Keratinocyte (primary cell): Measurements from ENCODE around the gene GAP43. TPM values are rescaled to one million over a fixed set of nuclear protein-coding genes. Genes with fewer than 3 reads are reported as not detected.
A peak's percentile ranks its signal among the peaks of the same experiment; 100 is the strongest.

Source experiments
- DNase-seq: peaks from one replicate; pipeline ENCODE4 v3.0.0-alpha.2; 2011; ENCODE audit warnings: low read depth, missing footprints, low spot score
- FAIRE-seq: peaks from 2 replicates; lab custom pipeline; 2011; peaks lifted over from hg19 to GRCh38; lab: Jason Lieb, UNC
- H2AFZ ChIP-seq: 2 replicates; pipeline ENCODE4 v1.6.0; 2012; ENCODE audit warnings: low read length, control low read depth, inconsistent platforms; ENCODE audit not compliant: control insufficient read depth
- H3K27ac ChIP-seq: 2 replicates; pipeline ENCODE4 v1.5.1; 2011; ENCODE audit warnings: low read length; ENCODE audit not compliant: control insufficient read depth, insufficient read depth
- H3K27me3 ChIP-seq: 3 replicates; pipeline ENCODE4 v1.6.0; 2011; ENCODE audit warnings: low read length; ENCODE audit not compliant: control insufficient read depth, insufficient read depth; ENCODE audit errors: extremely low read depth
- H3K36me3 ChIP-seq, 2 experiments: 2 replicates in 1 of 2; 3 replicates in 1 of 2; pipeline ENCODE4 v1.5.1; 2011; ENCODE audit warnings: low read length in 2 of 2, mild to moderate bottlenecking in 1 of 2; ENCODE audit not compliant: control insufficient read depth in 2 of 2, insufficient read depth in 2 of 2; ENCODE audit errors: extremely low read depth in 1 of 2
- H3K4me1 ChIP-seq: 3 replicates; pipeline ENCODE4 v1.5.1; 2011; ENCODE audit warnings: low read length; ENCODE audit not compliant: control insufficient read depth, insufficient read depth; ENCODE audit errors: extremely low read depth
- H3K4me2 ChIP-seq: 3 replicates; pipeline ENCODE4 v1.6.0; 2011; ENCODE audit warnings: low read depth, low read length; ENCODE audit not compliant: control insufficient read depth, insufficient read depth; ENCODE audit errors: extremely low read depth
- H3K4me3 ChIP-seq, 3 experiments: fragments of 200-600 bp in 1 of 3; sonication (generic) in 1 of 3; 2 replicates in 2 of 3; 3 replicates in 1 of 3; pipeline ENCODE4 v1.5.1; 2011 to 2016; ENCODE audit warnings: low read length in 3 of 3, mild to moderate bottlenecking in 3 of 3, control low read depth in 2 of 3, inconsistent platforms in 1 of 3, low read depth in 1 of 3, mixed read lengths in 1 of 3, mixed run types in 1 of 3, moderate library complexity in 1 of 3; ENCODE audit not compliant: control insufficient read depth in 2 of 3, insufficient read depth in 2 of 3; ENCODE audit errors: extremely low read depth in 1 of 3
- H3K79me2 ChIP-seq: 2 replicates; pipeline ENCODE4 v1.6.0; 2012; ENCODE audit warnings: low read length; ENCODE audit not compliant: control insufficient read depth, insufficient read depth
- H3K9ac ChIP-seq: 3 replicates; pipeline ENCODE4 v1.6.0; 2011; ENCODE audit warnings: low read length; ENCODE audit not compliant: control insufficient read depth, insufficient read depth; ENCODE audit errors: extremely low read depth
- H3K9me1 ChIP-seq: 3 replicates; pipeline ENCODE4 v1.6.0; 2011; ENCODE audit warnings: low read length; ENCODE audit not compliant: control insufficient read depth, insufficient read depth; ENCODE audit errors: extremely low read depth
- H3K9me3 ChIP-seq: 2 replicates; pipeline ENCODE4 v1.5.1; 2012; ENCODE audit warnings: low read depth, low read length; ENCODE audit not compliant: control insufficient read depth
- H4K20me1 ChIP-seq: 3 replicates; pipeline ENCODE4 v1.6.0; 2011; ENCODE audit warnings: low read length; ENCODE audit not compliant: control insufficient read depth, insufficient read depth; ENCODE audit errors: extremely low read depth
- CTCF ChIP-seq, 3 experiments: IDR thresholded peaks in 1 of 3; conservative IDR thresholded peaks in 1 of 3; optimal IDR thresholded peaks in 1 of 3; 2 replicates in 2 of 3; 3 replicates in 1 of 3; pipeline versions ENCODE3 to v1.5.1; 2011; ENCODE audit warnings: low read length in 3 of 3, mild to moderate bottlenecking in 3 of 3, moderate library complexity in 2 of 3, control low read depth in 1 of 3, inconsistent platforms in 1 of 3; ENCODE audit not compliant: insufficient read depth in 2 of 3; ENCODE audit errors: extremely low read depth in 1 of 3
- EZH2 ChIP-seq: IDR thresholded peaks from one replicate; pipeline ENCODE4 v1.6.1; 2012; ENCODE audit warnings: inconsistent platforms, mild to moderate bottlenecking, low read length, moderate library complexity
- dilution Hi-C: fragments of 300-500 bp; cut with MboI; formaldehyde crosslinking; loops from one replicate; pipeline ENCODE4 v1.7.0; 2020; ENCODE audit warnings: low sequenced_read_pairs; ENCODE audit not compliant: extremely low pct_ligation_motif_present
- polyA plus RNA-seq, 5 experiments: library from polyadenylated mRNA; depleted of rRNA in 3 of 5; stranded (reverse) in 3 of 5; stranded (forward) in 1 of 5; unstranded in 1 of 5; fragments of >200 nt; gene quantifications; 1 replicate in 1 of 5; 2 replicates in 3 of 5; 3 replicates in 1 of 5; pipeline versions ENCODE4 v1.2.1 to v1.2.3, GENCODE V29; 2011 to 2012; ENCODE audit warnings: missing spikeins in 2 of 5, low read depth in 1 of 5, low replicate concordance in 1 of 5

GAP43 gene
- polyA plus RNA-seq, 1 donor (not counting 4 experiments of a cell fraction or from before 2014, with no cell fraction given) = not detected

GRCh38 chr3:115692887-115693524, 69.7 kb downstream of the GAP43 start:
- no peak overlapping the region for H3K27ac ChIP-seq
- H3K4me1 ChIP-seq = peaks cover 6% of the 10 kb centered on the region
- dilution Hi-C loops = no loop called here
- no peaks in the 10 kb centered on the region for H3K27me3 ChIP-seq
- H3K79me2 ChIP-seq = no peaks in the 10 kb centered on the region
- FAIRE-seq (peak; percentile 84), DNase-seq (no peak)
- H3K36me3 ChIP-seq = no peaks in the 10 kb centered on the region
- no peak overlapping the region for H3K4me2 ChIP-seq
- no peaks in the 10 kb centered on the region for H4K20me1 ChIP-seq
- TF ChIP-seq CTCF (optimal IDR thresholded peaks at IDR 0.05 in 1 of 3, IDR thresholded peaks at IDR 0.05 in 1 of 3, conservative IDR thresholded peaks at IDR 0.05 in 1 of 3; ENCODE audit: extremely low read depth in 1 of 3, insufficient read depth in 2 of 3, low read length in 3 of 3) = peak; percentile 76 to 94 (median 91)
- TF ChIP-seq EZH2 = no peak
- no peak overlapping the region for H3K4me3 ChIP-seq
- no peaks in the 10 kb centered on the region for H3K9me3 ChIP-seq
- peak overlapping the region; percentile 41 for H2AFZ ChIP-seq
- H3K9me1 ChIP-seq = no peaks in the 10 kb centered on the region
- H3K9ac ChIP-seq = no peak overlapping the region

GRCh38 chr3:115693868-115694267, 70.6 kb downstream of the GAP43 start:
- Histone ChIP-seq H3K27ac (no peak overlapping the region), H3K36me3 (no peaks in the 10 kb centered on the region), H3K9me3 (no peaks in the 10 kb centered on the region), H3K79me2 (no peaks in the 10 kb centered on the region), H3K9ac (no peak overlapping the region), H3K9me1 (no peaks in the 10 kb centered on the region), H3K4me3 (no peak overlapping the region), H3K4me1 (peaks cover 12% of the 10 kb centered on the region), H2AFZ (no peak overlapping the region), H3K27me3 (no peaks in the 10 kb centered on the region), H4K20me1 (no peaks in the 10 kb centered on the region), H3K4me2 (no peak overlapping the region)
- dilution Hi-C loops = no loop called here
- TF ChIP-seq EZH2 (no peak), CTCF (optimal IDR thresholded peaks at IDR 0.05 in 1 of 3, IDR thresholded peaks at IDR 0.05 in 1 of 3, conservative IDR thresholded peaks at IDR 0.05 in 1 of 3; ENCODE audit: extremely low read depth in 1 of 3, insufficient read depth in 2 of 3, low read length in 3 of 3) (no peak)
- DNase-seq (no peak), FAIRE-seq (no peak)
